Spleen (tissue), 11 donors: ENCODE data around the gene NCK2. TPM values are rescaled to one million over a fixed set of nuclear protein-coding genes. Genes with fewer than 3 reads are reported as not detected.

ENCODE experiments used
- DNase-seq: peaks from one replicate; pipeline ENCODE4 v3.0.0-alpha.2; 2020
- H3K27ac ChIP-seq, 8 donors: fragments of 200-600 bp; sonication (generic) in 7 of 8; 1 replicate in 4 of 8; 2 replicates in 4 of 8; pipeline versions ENCODE4 v1.5.0 to v1.8.0; 2016 to 2021; ENCODE audit warnings: inconsistent platforms in 4 of 8, mild to moderate bottlenecking in 4 of 8, moderate library complexity in 1 of 8
- H3K27me3 ChIP-seq, 7 donors: fragments of 200-600 bp; sonication (generic) in 6 of 7; replicated peaks in 1 of 7; 1 replicate in 4 of 7; 2 replicates in 3 of 7; pipeline versions ENCODE4 v1.5.0 to v1.8.0; 2016 to 2021; ENCODE audit warnings: inconsistent platforms in 3 of 7, mild to moderate bottlenecking in 1 of 7
- H3K36me3 ChIP-seq, 6 donors: fragments of 200-600 bp; sonication (generic) in 5 of 6; 1 replicate in 4 of 6; 2 replicates in 2 of 6; pipeline versions ENCODE4 v1.5.0 to v1.8.0; 2016 to 2021; ENCODE audit warnings: inconsistent platforms in 2 of 6
- H3K4me1 ChIP-seq, 6 donors: fragments of 200-600 bp; sonication (generic) in 5 of 6; 1 replicate in 3 of 6; 2 replicates in 3 of 6; pipeline versions ENCODE4 v1.5.0 to v1.8.0; 2016 to 2021; ENCODE audit warnings: inconsistent platforms in 3 of 6
- H3K4me3 ChIP-seq, 8 donors: fragments of 200-600 bp; sonication (generic) in 7 of 8; 1 replicate in 4 of 8; 2 replicates in 4 of 8; pipeline versions ENCODE4 v1.5.0 to v1.8.0; 2016 to 2021; ENCODE audit warnings: inconsistent platforms in 4 of 8, mild to moderate bottlenecking in 4 of 8, moderate library complexity in 2 of 8
- H3K9me3 ChIP-seq, 8 donors: fragments of 200-600 bp; sonication (generic) in 7 of 8; 1 replicate in 4 of 8; 2 replicates in 4 of 8; pipeline versions ENCODE4 v1.5.0 to v1.8.0; 2016 to 2021; ENCODE audit warnings: inconsistent platforms in 4 of 8
- CTCF ChIP-seq, 11 experiments: fragments of 200-600 bp in 7 of 11; fragments of 450-650 bp in 4 of 11; sonication (generic) in 4 of 11; IDR thresholded peaks in 8 of 11; conservative IDR thresholded peaks in 3 of 11; 1 replicate in 7 of 11; 2 replicates in 4 of 11; pipeline versions ENCODE4 v1.4.0 to v1.8.0; 2016 to 2021; ENCODE audit warnings: antibody characterized with exemption in 11 of 11, inconsistent platforms in 4 of 11, mild to moderate bottlenecking in 1 of 11
- POLR2A ChIP-seq, 3 donors: fragments of 450-650 bp; IDR thresholded peaks; one replicate each; pipeline ENCODE4 v1.5.1; 2017; ENCODE audit warnings: antibody characterized with exemption in 3 of 3, mild to moderate bottlenecking in 1 of 3
- POLR2AphosphoS5 ChIP-seq, 3 donors: sonication (generic); formaldehyde crosslinking; IDR thresholded peaks; one replicate each; pipeline ENCODE4 v1.5.1; 2017; ENCODE audit warnings: antibody characterized with exemption in 3 of 3
- WGBS, 5 donors: extraction: QIAGEN DNeasy Blood & Tissue Kit in 3 of 5; methylation state at CpG; one replicate each; pipeline versions ENCODE4 v1.1.5 to v1.1.7; 2013 to 2018; 5-methylcytosine and 5-hydroxymethylcytosine counted together
- intact Hi-C: fragments of 100-400 bp; cut with DNase I; formaldehyde crosslinking; loops from one replicate; pipeline ENCODE4 v1.15.0; 2023; ENCODE audit warnings: low total_unique reads
- polyA plus RNA-seq, 3 donors: library from polyadenylated mRNA; stranded (reverse); fragments of 200-250 nt; gene quantifications; one replicate each; pipeline ENCODE4 v1.2.1, GENCODE V29; 2013
- total RNA-seq, 7 donors: library from RNA; depleted of rRNA in 3 of 7; stranded (reverse); fragments of >200 nt in 3 of 7; fragmentation: NEBNext Ultra II Directional in 4 of 7; extraction: Animal tissue kit (Norgen Biotek cat#: 25700) in 4 of 7; gene quantifications; one replicate each; pipeline versions ENCODE4 v1.1.0 to v1.2.1, GENCODE V29; 2016 to 2021
- donor health status: healthy with polysubstance abuse.
- donor health status: DM: no; HTN: no; CAD: no; lungs with moderate emphysema.
- donor health status: DM: no; HTN: no; CAD: no.
- donor health status: Bipolar disorder and iron deficiency.
- donor health status: healthy.
- donor health status: DM: no; HTN: no; CAD: no.
- donor health status: DM: yes; HTN: yes; CAD: no.

Gene NCK2
- total and polyA plus RNA-seq, 10 donors = 21.5 to 106 (median 62.6) TPM

DNA sequence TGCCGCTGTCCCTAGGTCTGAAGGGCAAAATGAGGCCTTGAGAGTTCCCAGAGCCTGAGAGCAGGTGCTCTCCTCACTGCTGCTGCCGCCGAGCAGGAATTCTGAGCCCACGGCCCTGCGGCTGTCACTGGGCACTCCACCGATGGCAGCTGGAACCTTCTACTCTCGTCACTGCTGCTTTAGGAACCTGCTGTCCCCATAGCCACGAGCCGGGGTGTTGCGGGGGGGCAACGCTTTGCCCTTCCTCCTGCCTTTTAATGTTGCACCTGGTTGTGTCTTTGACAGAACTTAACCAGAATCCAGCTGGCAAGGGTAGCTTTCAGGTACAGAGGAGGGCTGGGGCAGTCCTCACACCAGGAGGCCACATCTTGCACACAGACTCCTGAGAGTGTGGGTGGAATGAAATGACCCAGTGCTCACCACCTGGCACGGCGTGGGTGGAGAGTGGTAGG lies 32.3 kb downstream of the NCK2 start:
- no peak for DNase-seq
- intact Hi-C loops = no loop called here
- TF ChIP-seq POLR2A (IDR thresholded peaks at IDR 0.05) = no peak
- TF ChIP-seq CTCF (IDR thresholded peaks at IDR 0.05 in 8 of 11, conservative IDR thresholded peaks at IDR 0.05 in 3 of 11) = peak in 1 of 11 experiments; percentile 4
- peak; percentile 59 to 66 (median 65) for TF ChIP-seq POLR2AphosphoS5 (IDR thresholded peaks at IDR 0.05)
- H3K4me1 ChIP-seq = peaks cover 71 to 100% (median 91%) of the 10 kb centered on the region in 6 donors
- 48 to 81% (median 68%) methylated on average over 5 to 13 of the region's 13 CpGs for WGBS, 5 donors
- H3K4me3 ChIP-seq = peak overlapping the region in 2 of 8 donors; percentile 14 to 50
- H3K27me3 ChIP-seq = no peaks in the 10 kb centered on the region
- peak overlapping the region; percentile 24 to 90 (median 77) for H3K27ac ChIP-seq
- peaks cover 0 to 18% (median 0%) of the 10 kb centered on the region in 6 donors for H3K36me3 ChIP-seq
- H3K9me3 ChIP-seq = no peaks in the 10 kb centered on the region

DNA sequence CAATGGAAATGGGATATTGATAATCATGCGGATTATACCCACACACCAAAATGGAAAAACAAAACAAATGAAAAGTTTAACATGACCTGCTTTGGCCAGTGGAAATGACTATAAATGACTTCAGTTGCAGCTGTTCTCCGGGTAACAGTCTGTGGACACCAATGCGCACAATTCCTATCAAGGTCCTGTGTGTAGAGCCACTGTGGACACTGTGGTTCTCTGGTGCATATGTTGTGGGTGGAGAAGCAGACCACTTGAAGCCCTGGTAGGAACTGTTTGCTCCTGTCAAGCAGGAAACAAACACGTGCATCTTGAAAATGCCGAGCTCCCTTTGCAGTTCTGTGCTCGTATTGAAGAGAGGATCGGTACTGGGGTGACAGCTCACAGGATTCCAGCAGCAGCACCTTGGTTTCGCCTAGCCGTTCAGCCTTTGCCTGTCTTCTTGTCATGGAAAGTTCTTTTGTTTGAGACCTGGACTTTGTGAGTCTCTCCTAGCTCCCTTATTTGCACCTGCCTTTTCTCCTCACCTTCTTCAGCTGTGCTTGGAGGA lies 32.9 kb downstream of the NCK2 start:
- Histone ChIP-seq H3K27me3 (no peaks in the 10 kb centered on the region), H3K36me3 (peaks cover 0 to 15% (median 0%) of the 10 kb centered on the region in 6 donors), H3K4me1 (peaks cover 70 to 100% (median 91%) of the 10 kb centered on the region in 6 donors), H3K9me3 (no peaks in the 10 kb centered on the region), H3K4me3 (peak overlapping the region in 2 of 8 donors; percentile 14 to 50), H3K27ac (peak overlapping the region; percentile 24 to 90 (median 77))
- no peak for DNase-seq
- TF ChIP-seq CTCF (IDR thresholded peaks at IDR 0.05 in 8 of 11, conservative IDR thresholded peaks at IDR 0.05 in 3 of 11) (no peak), POLR2AphosphoS5 (IDR thresholded peaks at IDR 0.05) (no peak), POLR2A (IDR thresholded peaks at IDR 0.05) (no peak)
- 60 to 71% (median 66%) methylated on average over 9 of the region's 9 CpGs for WGBS, 5 donors
- intact Hi-C loops = no loop called here

- Histone ChIP-seq H3K36me3 (peaks cover 0 to 19% (median 0%) of the 10 kb centered on the region in 6 donors), H3K4me1 (peaks cover 71 to 100% (median 93%) of the 10 kb centered on the region in 6 donors), H3K27ac (peak overlapping the region; percentile 24 to 90 (median 77)), H3K4me3 (peak overlapping the region in 1 of 8 donors; percentile 50), H3K9me3 (no peaks in the 10 kb centered on the region), H3K27me3 (no peaks in the 10 kb centered on the region)
- DNase-seq = no peak
- intact Hi-C loops = no loop called here
- TF ChIP-seq CTCF (IDR thresholded peaks at IDR 0.05 in 8 of 11, conservative IDR thresholded peaks at IDR 0.05 in 3 of 11) (no peak), POLR2AphosphoS5 (IDR thresholded peaks at IDR 0.05) (no peak), POLR2A (IDR thresholded peaks at IDR 0.05) (no peak)
- 77 to 91% (median 86%) methylated on average over 6 of the region's 6 CpGs for WGBS, 5 donors
These were observed 33.4 kb downstream of the NCK2 start for GRCh38 chr2:105778080-105778607.

DNA sequence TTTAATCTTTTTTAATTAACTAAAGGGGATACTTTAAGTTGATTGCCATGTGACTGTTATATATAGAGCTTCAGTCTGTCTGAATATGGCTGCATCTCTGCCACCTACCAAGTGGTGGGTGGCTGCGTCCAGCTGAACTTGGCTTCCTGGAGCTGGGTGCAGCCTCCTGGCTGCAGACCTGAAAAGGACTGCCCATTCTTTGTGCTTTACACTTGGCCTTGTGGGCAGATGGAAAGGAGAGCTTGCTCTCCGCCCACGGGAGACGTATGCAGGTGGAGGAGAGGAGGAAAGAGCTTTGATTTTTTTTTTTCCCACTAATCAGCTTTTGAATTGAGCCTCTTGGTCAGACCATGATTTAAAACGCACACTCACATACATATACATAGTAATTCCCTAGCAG lies 34.7 kb downstream of the NCK2 start:
- DNase-seq = no peak
- H3K4me1 ChIP-seq = peaks cover 71 to 100% (median 98%) of the 10 kb centered on the region in 6 donors
- peak in 1 of 3 donors; percentile 11 for TF ChIP-seq POLR2AphosphoS5 (IDR thresholded peaks at IDR 0.05)
- TF ChIP-seq POLR2A (IDR thresholded peaks at IDR 0.05) = no peak
- H3K4me3 ChIP-seq = no peak overlapping the region
- peaks cover 0 to 26% (median 0%) of the 10 kb centered on the region in 6 donors for H3K36me3 ChIP-seq
- H3K27ac ChIP-seq = peak overlapping the region in 4 of 8 donors; percentile 21 to 90 (median 88)
- no peaks in the 10 kb centered on the region for H3K9me3 ChIP-seq
- intact Hi-C loops = no loop called here
- no peaks in the 10 kb centered on the region for H3K27me3 ChIP-seq
- WGBS, 5 donors = 61 to 88% (median 69%) methylated on average over 5 of the region's 5 CpGs
